ENCODE measurements around the gene THADA. TPM values are rescaled to one million over a fixed set of nuclear protein-coding genes. Genes with fewer than 3 reads are reported as not detected.
A peak's percentile ranks its signal among the peaks of the same experiment; 100 is the strongest.

Gene THADA
- total and polyA plus RNA-seq, 8 donors = 9.4 to 25.1 (median 18.2) TPM

GRCh38 chr2:43309935-43310334, 285.9 kb downstream of the THADA start:
- Histone ChIP-seq H3K27me3 (no peaks in the 10 kb centered on the region), H3K4me1 (peaks cover 28 to 39% (median 28%) of the 10 kb centered on the region in 3 donors), H3K27ac (no peak overlapping the region), H3K9me3 (no peaks in the 10 kb centered on the region), H3K4me3 (no peak overlapping the region), H3K36me3 (no peaks in the 10 kb centered on the region)
- intact Hi-C loops (cut with DNase I) = no loop called here
- WGBS, 2 donors = 50 to 85% methylated on average over 1 of the region's 1 CpG
- no peak for ATAC-seq
- no peak for FAIRE-seq
- no peak for DNase-seq
- TF ChIP-seq CTCF (IDR thresholded peaks at IDR 0.05) = no peak

- ATAC-seq (no peak), FAIRE-seq (no peak), DNase-seq (no peak)
- Histone ChIP-seq H3K27me3 (no peaks in the 10 kb centered on the region), H3K27ac (no peak overlapping the region), H3K4me1 (peaks cover 13 to 28% (median 15%) of the 10 kb centered on the region in 3 donors), H3K36me3 (no peaks in the 10 kb centered on the region), H3K9me3 (no peaks in the 10 kb centered on the region), H3K4me3 (no peak overlapping the region)
- no peak for TF ChIP-seq CTCF (IDR thresholded peaks at IDR 0.05)
- WGBS, 2 donors = 96 to 99% methylated on average over 3 of the region's 3 CpGs
- intact Hi-C loops (cut with DNase I) = no loop called here
These were observed 287.9 kb downstream of the THADA start for GRCh38 chr2:43307973-43308372.

- no peak for TF ChIP-seq CTCF (IDR thresholded peaks at IDR 0.05)
- Histone ChIP-seq H3K4me1 (peaks cover 7 to 27% (median 9%) of the 10 kb centered on the region in 3 donors), H3K27ac (no peak overlapping the region), H3K4me3 (no peak overlapping the region), H3K9me3 (no peaks in the 10 kb centered on the region), H3K36me3 (no peaks in the 10 kb centered on the region), H3K27me3 (no peaks in the 10 kb centered on the region)
- WGBS, 2 donors = 82 to 88% methylated on average over 2 of the region's 2 CpGs
- intact Hi-C loops (cut with DNase I) = no loop called here
- no peak for ATAC-seq
- no peak for FAIRE-seq
- DNase-seq = no peak
These were observed 288.8 kb downstream of the THADA start for GRCh38 chr2:43307046-43307445.

- ATAC-seq (no peak), FAIRE-seq (no peak), DNase-seq (no peak)
- Histone ChIP-seq H3K27me3 (no peaks in the 10 kb centered on the region), H3K27ac (peak overlapping the region in 2 of 4 donors; percentile 10 to 59), H3K36me3 (no peaks in the 10 kb centered on the region), H3K4me1 (peaks cover 9 to 29% (median 15%) of the 10 kb centered on the region in 3 donors), H3K4me3 (no peak overlapping the region), H3K9me3 (no peaks in the 10 kb centered on the region)
- TF ChIP-seq CTCF (IDR thresholded peaks at IDR 0.05) = no peak
- intact Hi-C loops (cut with DNase I) = no loop called here
- WGBS, 2 donors = 97 to 100% methylated on average over 5 of the region's 5 CpGs
These were observed 289.6 kb downstream of the THADA start for GRCh38 chr2:43306197-43306596.

GRCh38 chr2:43305517-43305916, 290.3 kb downstream of the THADA start:
- DNase-seq = peak in 1 of 6 donors; percentile 49
- intact Hi-C loops (cut with DNase I) = no loop called here
- TF ChIP-seq CTCF (IDR thresholded peaks at IDR 0.05) = no peak
- FAIRE-seq = no peak
- no peak overlapping the region for H3K4me3 ChIP-seq
- H3K4me1 ChIP-seq = peaks cover 16 to 33% (median 22%) of the 10 kb centered on the region in 3 donors
- peak overlapping the region in 3 of 4 donors; percentile 16 to 77 (median 59) for H3K27ac ChIP-seq
- WGBS, 2 donors = 84 to 97% methylated on average over 2 of the region's 2 CpGs
- H3K27me3 ChIP-seq = no peaks in the 10 kb centered on the region
- ATAC-seq = peak in 3 of 4 donors; percentile 30 to 63 (median 47)
- no peaks in the 10 kb centered on the region for H3K9me3 ChIP-seq
- no peaks in the 10 kb centered on the region for H3K36me3 ChIP-seq

Measured in pancreas (tissue), 10 donors.